K562 (cell line): ENCODE results near the gene PCBP2.

Source experiments
- HDAC2 ChIP-seq: fragments of 450-650 bp; IDR thresholded peaks from 2 replicates; pipeline ENCODE4 v1.6.1; 2016; ENCODE audit warnings: mild to moderate bottlenecking
- NONO ChIP-seq, 2 experiments: fragments of 200-400 bp in 1 of 2; fragments of 450-650 bp in 1 of 2; formaldehyde crosslinking in 1 of 2; IDR thresholded peaks; 2 replicates each; pipeline ENCODE4 v1.6.1; 2017; ENCODE audit warnings: low read depth in 2 of 2, mild to moderate bottlenecking in 2 of 2, moderate library complexity in 2 of 2, low read length in 1 of 2
- POLR2AphosphoS5 ChIP-seq: IDR thresholded peaks from 2 replicates; pipeline ENCODE4 v1.6.1; 2011; ENCODE audit warnings: mild to moderate bottlenecking, low read depth, low read length, moderate library complexity; ENCODE audit not compliant: control insufficient read depth, insufficient read depth
- SOX6 ChIP-seq: fragments of 450-650 bp; IDR thresholded peaks from 2 replicates; pipeline ENCODE4 v1.6.1; 2014; ENCODE audit warnings: mild to moderate bottlenecking
- SP2 ChIP-seq: IDR thresholded peaks from 2 replicates; pipeline ENCODE4 v1.6.1; 2011; ENCODE audit warnings: mild to moderate bottlenecking, low read depth, low read length, moderate library complexity; ENCODE audit not compliant: poor library complexity, severe bottlenecking; ENCODE audit errors: extremely low read depth

DNA sequence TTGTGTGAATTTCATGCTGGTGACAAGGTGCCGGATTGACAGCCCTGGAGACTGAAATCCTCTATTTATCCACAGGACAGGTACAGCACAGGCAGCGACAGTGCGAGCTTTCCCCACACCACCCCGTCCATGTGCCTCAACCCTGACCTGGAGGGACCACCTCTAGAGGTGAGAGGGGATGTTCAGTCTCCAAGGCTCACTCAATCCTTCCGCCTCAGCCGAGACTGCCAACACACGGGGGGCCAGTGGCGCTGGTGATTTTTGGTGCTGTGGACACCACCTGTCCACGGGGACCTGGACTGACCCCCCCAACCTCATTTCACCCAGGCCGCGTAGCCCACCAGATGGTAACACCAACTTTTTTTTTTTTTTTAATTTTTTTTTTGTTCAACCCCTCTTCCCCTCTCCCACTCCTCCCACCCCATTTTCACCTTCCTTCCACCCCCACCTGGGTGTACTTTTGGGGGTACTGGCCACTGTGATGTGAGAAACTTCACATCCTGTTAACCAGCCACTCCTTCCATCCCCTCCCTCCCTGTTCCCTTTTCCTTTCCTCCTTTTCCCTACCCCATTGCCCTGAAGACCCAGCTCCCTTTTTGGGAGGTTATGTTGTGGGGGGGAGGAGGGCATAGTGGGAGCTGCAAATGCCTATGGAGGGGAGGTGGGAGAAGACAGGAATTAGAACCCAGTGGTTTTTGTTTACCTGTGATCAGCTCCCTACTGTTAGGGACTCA is 12.9 kb downstream of the PCBP2 start:
- TF ChIP-seq NONO (IDR thresholded peaks at IDR 0.05; ENCODE audit: low read depth in 2 of 2, low read length in 1 of 2): no peak
- no peak for TF ChIP-seq SOX6
- TF ChIP-seq SP2: no peak
- no peak for TF ChIP-seq POLR2AphosphoS5
- TF ChIP-seq HDAC2: no peak
